NAMALWA (cell line): Measurements from ENCODE around the gene PDC.
"Not testable (repeated sequence)": the region's sequence is repeated elsewhere in the genome, so short reads cannot be mapped to it uniquely, and the experiment has no call there.

Experiments
- DNase-seq: peaks from one replicate; pipeline ENCODE4 v3.0.0-alpha.2; 2015; ENCODE audit warnings: low spot score

The PDC gene

GRCh38 chr1:186465491-186465890 lies 4.6 kb upstream of the PDC start:
- not testable (repeated sequence) for DNase-seq

GRCh38 chr1:186463926-186464325 lies 3.0 kb upstream of the PDC start:
- DNase-seq = no peak

- DNase-seq = no peak
These were observed 2.6 kb upstream of the PDC start for GRCh38 chr1:186463511-186463910.

- DNase-seq = not testable (repeated sequence)
These were observed 1.8 kb downstream of the PDC start for GRCh38 chr1:186459161-186459560.

GRCh38 chr1:186456729-186457255 lies 4.1 kb downstream of the PDC start:
- no peak for DNase-seq

- DNase-seq = no peak
These were observed 5.9 kb downstream of the PDC start for GRCh38 chr1:186454981-186455380.

GRCh38 chr1:186446152-186446551 lies 14.8 kb downstream of the PDC start:
- no peak for DNase-seq

GRCh38 chr1:186443638-186444037 lies 17.3 kb downstream of the PDC start:
- DNase-seq = no peak

GRCh38 chr1:186442651-186443375 lies 18.1 kb downstream of the PDC start:
- no peak for DNase-seq

- DNase-seq = no peak
These were observed 20.3 kb downstream of the PDC start for GRCh38 chr1:186440584-186440983.

GRCh38 chr1:186438567-186438966 lies 22.3 kb downstream of the PDC start:
- no peak for DNase-seq

- DNase-seq = no peak
These were observed 25.6 kb downstream of the PDC start for GRCh38 chr1:186435336-186435735.

- DNase-seq = no peak
These were observed 31.9 kb downstream of the PDC start for GRCh38 chr1:186429017-186429416.

- DNase-seq = no peak
These were observed 34.8 kb downstream of the PDC start for GRCh38 chr1:186426118-186426517.

- no peak for DNase-seq
These were observed 36.4 kb downstream of the PDC start for GRCh38 chr1:186424539-186424938.

- no peak for DNase-seq
These were observed 39.5 kb downstream of the PDC start for GRCh38 chr1:186421446-186421845.

GRCh38 chr1:186420923-186421322 lies 40.0 kb downstream of the PDC start:
- peak; percentile 31 for DNase-seq

GRCh38 chr1:186420311-186420710 lies 40.6 kb downstream of the PDC start:
- no peak for DNase-seq

- DNase-seq = no peak
These were observed 42.4 kb downstream of the PDC start for GRCh38 chr1:186418503-186418902.

GRCh38 chr1:186413319-186413718 lies 47.6 kb downstream of the PDC start:
- no peak for DNase-seq

- peak; percentile 47 for DNase-seq
These were observed 51.8 kb downstream of the PDC start for GRCh38 chr1:186409091-186409490.

- DNase-seq = peak; percentile 65
These were observed 56.4 kb downstream of the PDC start for GRCh38 chr1:186404454-186405051.

GRCh38 chr1:186403632-186404031 lies 57.3 kb downstream of the PDC start:
- DNase-seq = no peak

GRCh38 chr1:186401446-186401845 lies 59.5 kb downstream of the PDC start:
- not testable (repeated sequence) for DNase-seq
